GM12875 (cell line): Measurements from ENCODE around the gene PGC.

Experiments used
- H3K4me3 ChIP-seq: one replicate; pipeline ENCODE4 v1.5.1; 2011; ENCODE audit warnings: low read depth, low read length, control low read depth
- CTCF ChIP-seq: IDR thresholded peaks from 2 replicates; pipeline ENCODE4 v1.5.1; 2011; ENCODE audit warnings: low read depth, mild to moderate bottlenecking, control low read depth, inconsistent platforms, low read length, moderate library complexity, borderline replicate concordance; ENCODE audit not compliant: insufficient read depth

PGC gene

DNA sequence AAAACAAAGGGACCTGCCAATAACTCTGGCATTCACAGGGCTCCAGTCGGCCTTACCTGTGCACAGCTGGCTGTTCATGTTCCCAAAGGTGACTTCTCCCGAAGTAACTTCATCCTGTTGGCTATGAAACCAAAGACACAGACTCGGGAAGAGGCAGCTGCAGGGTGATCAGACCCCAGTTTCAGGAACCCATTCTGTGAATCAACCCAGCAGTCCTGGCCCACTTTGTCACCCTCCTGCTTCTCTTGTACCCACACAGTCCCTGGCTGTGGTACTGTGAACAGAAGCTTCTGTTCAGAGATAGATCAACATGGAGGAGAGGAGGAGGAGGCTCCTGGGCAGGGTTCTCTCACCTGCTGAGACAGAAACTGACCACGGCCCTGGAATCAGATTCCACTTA lies 8.7 kb upstream of the PGC start:
- H3K4me3 ChIP-seq: no peak overlapping the region
- no peak for TF ChIP-seq CTCF

- TF ChIP-seq CTCF: no peak
- no peak overlapping the region for H3K4me3 ChIP-seq
Observed at GRCh38 chr6:41750374-41750773, 3.2 kb upstream of the PGC start.

- no peak overlapping the region for H3K4me3 ChIP-seq
- TF ChIP-seq CTCF: no peak
Observed at GRCh38 chr6:41748542-41748941, 1.3 kb upstream of the PGC start.

DNA sequence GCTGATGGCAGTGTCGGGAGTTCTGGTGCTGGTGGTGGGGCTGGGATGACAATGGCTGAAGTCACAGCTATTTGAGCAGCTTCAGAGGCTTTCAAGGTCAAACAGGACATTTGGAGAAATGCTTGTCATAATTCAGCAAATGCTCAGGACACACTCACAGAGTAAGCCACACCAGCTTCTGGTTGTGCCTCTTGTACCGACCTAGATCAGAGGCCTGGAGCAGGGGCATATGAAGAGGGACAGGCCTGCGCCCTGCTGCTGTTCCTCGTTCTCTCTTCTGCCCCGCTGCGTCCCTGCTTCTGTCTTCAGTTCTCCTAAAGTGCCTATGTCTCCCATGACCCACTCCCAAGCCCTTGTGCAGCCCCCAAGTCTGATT lies 893 bp upstream of the PGC start:
- no peak for TF ChIP-seq CTCF
- no peak overlapping the region for H3K4me3 ChIP-seq

DNA sequence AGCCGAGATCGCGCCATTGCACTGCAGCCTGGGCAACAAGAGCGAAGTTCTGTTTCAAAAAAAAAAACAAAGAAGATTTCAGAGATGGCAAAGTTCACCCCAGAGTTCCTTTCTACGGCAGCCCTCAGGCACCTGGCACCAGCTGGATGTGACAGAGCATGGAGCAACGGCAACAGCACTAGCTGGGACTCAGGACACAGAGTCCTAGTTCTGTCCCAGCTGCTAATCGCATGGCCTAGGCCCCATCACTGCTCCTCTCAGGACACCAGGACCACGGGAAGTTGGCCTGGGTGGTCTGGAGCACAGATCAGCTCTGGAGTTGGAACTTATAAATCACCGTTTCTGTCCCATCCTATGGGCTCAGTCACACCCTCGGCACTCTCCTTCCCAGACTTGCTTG lies 1.1 kb downstream of the PGC start:
- no peak for TF ChIP-seq CTCF
- no peak overlapping the region for H3K4me3 ChIP-seq

DNA sequence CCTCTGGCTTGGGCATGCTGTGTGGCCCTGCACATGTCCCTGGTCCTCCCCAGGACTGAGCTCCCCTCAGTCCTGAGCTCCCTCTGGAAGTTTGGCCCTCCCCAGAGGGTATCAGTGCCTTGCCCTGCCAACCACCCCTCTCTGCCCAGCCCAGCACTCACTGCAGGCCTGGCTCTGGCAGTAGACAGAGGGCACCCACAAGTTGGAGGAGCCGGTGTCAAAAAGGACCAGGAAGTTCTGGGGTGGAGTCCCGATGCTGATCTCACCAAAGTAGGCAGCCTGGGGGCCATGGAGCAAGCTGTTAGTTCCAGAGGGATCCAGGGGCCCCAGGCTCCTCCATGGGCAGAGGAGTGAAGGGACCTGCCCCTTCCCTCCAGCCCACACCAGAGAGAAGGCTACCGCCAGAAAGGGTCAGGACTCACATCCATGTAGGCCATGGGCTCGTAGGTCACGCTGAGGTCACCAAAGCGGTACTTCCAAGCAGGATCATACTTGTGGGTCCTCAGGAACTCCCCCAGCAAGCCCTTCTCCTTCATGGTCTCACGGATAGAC lies 2.9 kb downstream of the PGC start:
- TF ChIP-seq CTCF: no peak

DNA sequence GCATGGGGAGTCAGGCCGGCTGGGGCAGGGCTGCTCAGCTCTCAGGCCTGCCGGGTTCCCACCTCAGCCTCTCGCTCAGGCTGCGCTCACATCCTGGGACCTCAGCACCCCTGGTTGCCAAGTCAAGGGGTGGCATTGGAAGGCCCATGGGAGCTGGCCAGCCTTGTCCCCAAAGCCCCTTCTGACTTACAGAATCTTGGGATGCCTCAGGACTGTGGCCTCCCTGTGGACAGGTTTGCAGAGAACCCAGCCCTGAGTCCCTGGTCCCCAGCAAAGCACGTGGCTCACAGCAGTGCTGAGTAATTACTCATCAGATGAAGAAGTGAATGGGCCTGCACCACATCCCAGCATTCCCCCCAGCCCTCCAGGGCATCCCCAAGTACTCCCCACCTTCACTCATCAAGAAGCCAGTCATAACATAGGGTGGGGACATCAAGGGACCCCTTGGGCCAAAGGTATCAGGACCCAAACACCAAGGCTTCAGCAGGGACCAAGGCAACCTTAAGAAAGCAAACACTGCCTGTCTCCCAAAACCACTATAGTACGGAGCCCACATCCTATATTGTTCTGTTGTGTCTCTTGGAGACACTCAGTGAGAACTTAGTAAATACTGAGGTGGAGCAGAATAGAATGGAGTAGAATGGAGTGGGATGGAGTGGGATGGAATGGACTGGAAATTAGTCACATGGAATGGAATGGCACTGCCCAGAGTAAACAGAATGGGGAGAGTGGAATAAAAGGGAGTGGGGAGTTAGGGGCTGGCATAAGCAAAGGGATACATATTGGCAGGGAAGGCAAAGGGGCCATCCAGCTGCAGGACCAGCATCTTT lies 3.6 kb downstream of the PGC start:
- no peak overlapping the region for H3K4me3 ChIP-seq
- TF ChIP-seq CTCF: no peak

More for the DNA sequence above, 2.9 kb downstream of the PGC start:
- H3K4me3 ChIP-seq: no peak overlapping the region
